COR-L47 (cell line): ENCODE results near the gene NR5A2.

Experiments used
- DNase-seq: peaks from one replicate; lab custom pipeline; 2025; lab: John Stamatoyannopoulos, UW

NR5A2 gene

DNA sequence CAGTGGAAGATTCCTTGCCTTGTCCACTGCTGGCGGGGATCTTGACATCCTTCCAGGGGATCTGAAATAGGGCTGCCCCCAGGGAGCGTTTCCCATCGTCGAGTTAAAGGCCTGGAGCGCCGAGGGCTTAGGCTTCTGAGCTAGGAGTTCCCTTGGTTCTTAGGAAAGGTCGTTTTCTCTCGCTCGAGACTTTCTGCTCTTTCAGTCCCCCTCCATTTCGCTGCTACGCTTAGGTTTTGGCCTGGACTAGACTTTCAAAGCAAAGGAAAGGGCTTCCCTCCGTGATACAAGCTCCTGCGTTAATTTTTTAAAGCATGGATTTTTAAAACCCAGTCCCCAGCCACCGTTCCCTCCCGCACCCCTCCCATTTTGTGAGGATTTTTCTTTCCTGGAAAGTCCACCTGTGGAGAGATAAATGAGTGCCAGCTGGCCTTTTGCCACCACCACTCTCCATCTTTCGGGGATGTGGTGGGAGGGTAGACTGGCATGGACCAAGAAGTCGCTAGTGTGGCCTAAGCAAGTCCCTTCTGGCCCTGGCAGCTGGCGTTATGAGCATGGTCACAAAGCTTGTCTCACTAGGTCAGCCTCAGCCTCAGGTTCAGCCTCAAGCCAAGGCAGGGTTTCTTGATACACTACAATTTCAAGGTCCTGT, 9.2 kb downstream of the NR5A2 start:
- DNase-seq: no peak

DNA sequence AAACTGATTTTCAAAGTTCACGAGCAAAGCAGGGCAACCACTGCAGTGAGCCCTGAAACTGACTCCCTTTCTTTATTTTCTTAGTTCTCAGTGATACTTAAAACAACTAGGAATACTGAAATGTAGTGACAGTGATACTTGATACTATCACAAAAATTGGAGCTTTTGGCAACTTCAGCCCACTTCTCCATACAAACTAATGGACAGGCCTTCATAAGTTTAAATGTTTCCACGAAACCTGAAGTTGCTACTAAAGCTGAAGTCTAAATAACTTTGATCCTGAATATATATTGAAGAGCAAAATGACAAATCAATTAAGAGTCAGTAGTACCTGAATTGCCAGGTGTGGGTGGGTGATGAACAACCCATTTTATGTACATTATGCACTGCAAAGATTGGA, 10.0 kb downstream of the NR5A2 start:
- DNase-seq: no peak

DNA sequence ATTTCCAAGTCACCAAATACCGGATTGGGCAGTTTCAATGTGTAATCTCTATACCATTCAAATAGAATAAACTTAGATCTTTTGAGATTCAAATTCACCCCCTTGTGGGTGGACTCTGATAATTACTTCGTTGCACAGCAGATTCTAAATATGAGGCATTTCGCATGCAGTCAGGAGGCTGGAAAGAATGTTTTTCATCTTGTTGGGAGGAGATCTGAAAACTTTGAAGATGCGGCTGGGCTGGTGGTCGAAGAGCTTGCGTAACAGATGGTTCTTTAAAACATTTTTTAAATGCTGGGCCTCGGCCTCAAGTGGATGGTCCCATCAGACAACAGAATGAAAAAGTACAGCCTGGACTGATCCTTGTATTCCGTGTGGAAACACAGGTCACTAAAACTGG, 10.4 kb downstream of the NR5A2 start:
- DNase-seq: no peak

DNA sequence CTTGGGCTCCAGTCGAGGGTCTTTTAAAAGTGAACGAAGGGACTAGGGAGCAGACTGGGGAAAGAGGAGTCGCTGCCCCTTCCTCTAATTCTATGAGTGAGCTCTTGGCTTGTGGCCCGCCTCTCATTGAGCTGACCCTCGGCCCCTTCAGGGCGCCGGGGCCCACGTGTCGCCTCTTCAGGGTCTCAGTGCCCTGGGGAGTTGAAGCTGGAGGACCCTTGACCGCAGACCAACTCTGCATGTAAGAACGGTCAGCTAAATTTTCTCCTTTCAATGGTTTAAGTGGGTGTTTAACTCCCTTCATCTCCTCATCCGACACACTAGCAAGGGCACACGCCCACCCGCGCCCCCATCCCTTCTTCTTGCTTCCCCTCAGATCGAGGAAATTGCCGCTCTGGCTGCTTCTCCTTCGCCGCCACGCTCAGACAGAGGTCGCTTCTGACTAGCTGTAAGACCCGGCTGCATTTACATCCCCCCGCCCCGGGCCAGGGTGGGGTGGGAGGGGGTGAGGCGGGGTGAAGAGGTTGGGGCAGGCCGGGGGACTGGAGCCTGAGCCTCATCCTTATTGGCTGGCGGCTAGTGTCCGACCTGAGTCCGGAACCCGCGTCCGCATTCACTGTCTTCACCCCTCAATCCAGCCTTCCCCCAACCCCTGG, 10.9 kb downstream of the NR5A2 start:
- DNase-seq: no peak

DNA sequence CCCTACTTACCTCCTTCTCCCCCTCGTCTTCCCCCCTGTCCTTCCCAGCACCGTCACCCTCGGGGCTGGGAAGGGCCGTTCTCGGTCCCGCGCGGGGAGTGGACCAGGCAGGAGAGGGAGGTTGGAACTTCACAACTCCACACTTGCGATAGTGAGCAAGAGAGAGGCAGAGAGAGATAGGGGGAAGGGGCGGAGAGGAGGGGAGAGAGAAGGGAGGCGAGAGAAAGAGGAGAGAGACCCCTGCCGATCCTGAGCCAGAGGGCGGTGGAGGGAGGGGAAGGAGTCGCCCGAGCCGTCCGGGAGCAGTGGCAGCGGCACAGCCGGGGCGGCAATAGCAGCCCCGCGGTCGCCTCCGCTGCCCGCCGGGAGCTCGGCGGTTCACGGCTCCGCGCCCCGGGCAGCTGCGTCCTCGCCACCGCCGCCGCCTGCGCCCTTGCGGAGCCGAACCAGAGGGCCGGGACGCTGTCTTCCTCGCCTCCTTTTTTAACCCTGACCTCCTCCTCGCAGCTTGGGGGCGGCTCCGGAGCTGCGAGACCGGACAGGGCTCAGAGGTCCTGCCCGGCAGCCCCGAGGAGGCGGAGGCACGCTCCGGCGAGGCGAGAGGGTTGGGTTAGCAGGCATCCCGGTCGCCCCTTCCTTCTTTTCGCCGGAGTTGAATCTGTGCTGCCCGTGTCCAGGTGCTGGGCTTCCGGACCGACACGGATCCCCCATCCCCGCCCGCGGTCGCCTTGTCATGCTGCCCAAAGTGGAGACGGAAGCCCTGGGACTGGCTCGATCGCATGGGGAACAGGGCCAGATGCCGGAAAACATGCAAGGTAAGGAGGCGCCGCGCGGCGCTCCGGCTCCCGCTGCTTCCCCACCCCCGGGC, 11.7 kb downstream of the NR5A2 start:
- peak; percentile 52 for DNase-seq

DNA sequence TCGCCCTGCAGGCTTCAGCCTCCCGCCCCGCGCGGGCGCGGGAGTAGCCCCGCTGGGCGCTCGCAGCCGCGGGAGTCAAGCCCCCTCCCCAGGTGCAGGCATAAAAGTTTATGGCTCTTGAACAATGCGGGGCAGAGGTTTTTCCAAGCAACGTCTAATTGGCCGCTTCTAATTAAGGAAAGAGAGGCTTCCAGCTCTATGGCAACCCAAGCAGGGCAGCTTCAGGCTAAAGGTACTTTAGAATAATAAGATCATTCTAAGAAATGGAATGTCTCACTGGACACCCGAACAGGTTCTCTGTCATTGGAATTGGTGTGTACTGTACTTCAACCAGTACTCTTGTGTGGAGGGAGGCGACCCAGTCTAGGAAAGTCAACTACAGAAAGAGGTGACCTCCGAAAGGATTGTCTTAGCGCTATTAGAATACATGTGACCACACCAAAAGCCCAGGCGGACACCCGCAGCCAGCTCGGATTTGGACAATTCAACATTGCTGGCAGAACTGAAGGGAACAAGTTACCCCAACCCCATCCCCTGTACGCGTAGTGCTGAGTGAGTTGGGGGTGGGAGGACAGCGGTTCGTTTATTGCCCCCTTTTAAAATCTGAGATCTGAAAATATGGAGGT, 12.5 kb downstream of the NR5A2 start:
- peak; percentile 52 for DNase-seq

DNA sequence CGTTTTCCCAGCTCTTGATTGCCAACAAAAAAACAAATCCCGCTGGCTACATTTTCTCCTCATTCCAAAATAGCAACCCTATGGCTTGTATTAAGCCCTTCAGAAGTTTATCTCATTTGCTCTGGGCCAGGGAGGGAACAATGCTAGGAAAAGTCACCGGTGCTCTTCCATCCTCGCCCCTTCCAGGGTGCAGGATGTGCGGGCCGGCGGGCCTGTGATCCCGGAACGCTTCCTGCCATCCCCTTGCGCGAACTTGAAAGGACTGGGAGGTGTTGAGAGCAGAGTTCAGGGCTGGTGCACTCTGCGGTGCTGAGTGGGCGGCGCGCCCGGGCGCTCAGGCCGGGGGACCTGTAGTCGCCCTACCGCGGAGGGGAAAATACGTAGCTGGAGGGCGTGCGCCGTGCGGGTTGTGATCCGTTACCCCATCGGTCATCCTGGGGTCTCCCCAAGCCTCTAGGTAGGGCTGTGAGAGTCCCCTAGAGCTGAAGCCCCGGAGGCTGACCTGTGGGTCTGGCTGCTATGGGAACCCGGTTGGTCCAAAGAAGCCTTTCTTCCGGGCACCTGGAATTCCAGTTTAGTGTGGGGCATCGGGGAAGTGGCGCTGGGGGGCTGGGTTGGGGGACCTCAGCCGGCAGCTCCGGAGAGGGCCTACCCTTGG, 13.1 kb downstream of the NR5A2 start:
- DNase-seq: no peak

DNA sequence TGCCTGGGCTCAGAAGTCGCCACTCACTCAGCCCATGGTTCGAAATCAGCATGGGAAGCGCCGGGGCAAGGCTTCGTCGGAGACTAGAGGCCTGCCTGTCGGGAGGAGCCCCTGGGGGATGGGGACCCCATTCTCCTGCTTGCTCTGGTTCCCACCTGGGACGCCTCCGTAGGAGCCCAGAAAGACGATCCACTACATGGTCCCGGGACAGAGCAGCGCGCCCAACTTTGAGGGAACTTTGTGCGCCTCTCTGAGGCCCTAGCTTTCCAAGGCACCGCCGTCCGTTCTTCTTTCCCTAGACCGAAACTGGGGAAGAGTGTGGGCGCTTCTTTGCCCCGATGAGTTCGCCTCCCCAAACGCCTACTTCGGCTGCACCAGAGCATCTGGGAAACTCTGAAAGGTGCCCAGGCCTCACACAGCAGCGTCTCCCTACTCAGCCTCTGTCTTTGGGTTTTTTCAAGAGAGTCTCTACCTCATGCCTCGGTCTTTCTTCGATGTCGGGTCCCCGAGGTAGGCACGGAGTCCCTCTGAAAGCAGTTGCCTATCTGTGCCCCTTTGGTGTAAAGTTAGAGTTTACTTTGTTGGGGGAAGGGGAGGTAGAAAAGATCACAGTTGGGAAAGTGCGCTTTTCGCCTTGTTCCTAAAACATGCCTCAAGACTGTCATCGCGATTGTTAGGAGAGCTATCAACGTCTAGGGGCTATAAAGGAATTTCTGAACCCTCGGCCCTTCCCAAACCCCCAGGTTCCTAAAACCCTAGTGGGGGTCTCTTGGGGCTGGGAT, 14.0 kb downstream of the NR5A2 start:
- no peak for DNase-seq

DNA sequence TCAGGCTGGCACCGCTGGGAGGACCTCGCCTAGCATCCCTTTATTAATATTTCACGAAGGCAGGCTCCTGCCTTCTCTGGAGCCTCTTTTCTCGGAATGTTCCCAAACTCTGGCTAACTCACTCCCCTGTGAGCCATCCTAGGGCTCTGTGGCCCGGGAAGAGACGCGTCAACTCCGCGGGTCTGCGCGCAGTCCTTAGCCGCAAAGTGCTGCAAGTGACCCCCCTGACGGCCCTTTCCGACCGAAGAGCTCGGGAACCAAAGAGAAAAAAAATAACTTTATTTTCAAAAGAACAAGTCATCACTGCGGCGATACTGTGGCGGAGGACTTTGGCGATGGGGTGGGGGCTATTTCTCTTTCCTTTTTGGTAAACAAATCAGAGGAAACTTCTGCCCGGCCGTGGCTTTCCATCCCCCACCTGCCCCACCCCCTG, 14.6 kb downstream of the NR5A2 start:
- DNase-seq: no peak

DNA sequence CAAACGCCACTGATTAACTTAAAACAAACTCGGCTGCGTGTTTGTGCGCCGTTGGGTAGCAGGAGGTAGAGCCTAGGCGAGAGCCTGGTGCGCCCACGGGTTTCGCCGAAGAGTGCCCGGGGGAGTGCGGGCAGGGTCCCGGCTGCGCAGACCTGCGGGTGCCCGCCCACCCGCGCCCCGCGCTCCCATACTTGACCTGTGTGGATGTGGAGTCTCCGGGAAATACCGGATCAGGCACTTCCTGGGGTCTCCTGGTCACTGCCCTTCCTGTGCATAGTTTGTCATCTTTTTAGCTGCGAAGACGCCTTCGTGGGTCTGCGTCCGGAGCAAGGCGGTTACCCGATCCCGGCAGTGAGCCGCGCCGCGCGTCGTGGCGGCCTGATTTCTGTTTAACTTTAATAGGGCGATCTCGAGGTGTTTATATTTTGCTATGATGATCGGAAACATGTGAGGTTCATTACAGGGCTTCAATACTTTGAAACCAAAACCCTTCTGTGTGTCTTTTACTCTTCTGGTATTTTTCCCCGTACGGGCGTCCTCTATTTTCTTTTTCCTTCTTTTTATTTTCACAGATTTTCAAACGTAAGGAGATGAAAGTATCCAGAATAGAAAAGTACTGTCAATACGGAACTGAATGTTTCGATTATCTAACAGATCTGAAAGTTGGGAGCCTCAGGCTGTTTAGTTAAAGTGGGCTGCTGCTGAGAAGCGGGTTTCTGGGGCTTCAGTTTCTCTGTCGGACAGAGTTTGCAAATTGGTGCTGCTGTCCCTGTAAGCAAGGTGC, 15.2 kb downstream of the NR5A2 start:
- no peak for DNase-seq

DNA sequence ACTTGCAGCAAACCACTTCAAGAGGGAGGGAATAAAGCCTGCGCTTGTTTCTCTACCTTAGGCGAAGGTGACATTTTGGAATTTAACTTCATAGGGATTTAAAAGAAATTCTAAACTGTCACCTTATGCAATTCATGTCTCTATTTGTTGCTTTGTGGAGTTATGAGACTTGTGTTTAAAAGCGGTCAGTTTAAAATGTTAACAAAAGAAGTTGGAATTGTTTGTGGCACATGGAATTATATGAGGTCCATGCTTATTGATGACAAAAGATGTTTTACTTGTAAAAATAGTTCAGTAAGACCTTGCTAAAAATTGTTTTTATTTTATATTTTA, 15.8 kb downstream of the NR5A2 start:
- no peak for DNase-seq

DNA sequence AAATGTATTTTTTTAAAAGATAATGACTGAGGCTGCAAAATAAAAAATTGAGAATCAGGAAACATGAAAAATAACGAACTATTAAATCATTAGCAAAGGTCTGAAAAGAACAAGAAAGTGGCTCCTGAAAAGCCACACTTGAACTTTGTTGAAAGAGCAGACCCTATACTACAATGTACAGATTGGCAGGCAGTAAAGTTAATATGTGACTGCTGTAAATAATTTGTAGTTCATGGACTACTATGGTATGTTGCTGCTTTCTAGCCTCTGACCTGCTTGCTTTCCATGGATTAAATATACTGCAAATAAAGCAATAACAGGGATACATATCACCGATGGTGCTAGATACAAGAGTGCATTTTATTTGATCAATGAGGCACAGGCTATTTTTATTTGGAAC, 18.6 kb downstream of the NR5A2 start:
- DNase-seq: no peak

DNA sequence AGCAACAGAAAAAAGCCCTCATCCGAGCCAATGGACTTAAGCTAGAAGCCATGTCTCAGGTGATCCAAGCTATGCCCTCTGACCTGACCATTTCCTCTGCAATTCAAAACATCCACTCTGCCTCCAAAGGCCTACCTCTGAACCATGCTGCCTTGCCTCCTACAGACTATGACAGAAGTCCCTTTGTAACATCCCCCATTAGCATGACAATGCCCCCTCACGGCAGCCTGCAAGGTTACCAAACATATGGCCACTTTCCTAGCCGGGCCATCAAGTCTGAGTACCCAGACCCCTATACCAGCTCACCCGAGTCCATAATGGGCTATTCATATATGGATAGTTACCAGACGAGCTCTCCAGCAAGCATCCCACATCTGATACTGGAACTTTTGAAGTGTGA, 20.7 kb downstream of the NR5A2 start:
- no peak for DNase-seq

DNA sequence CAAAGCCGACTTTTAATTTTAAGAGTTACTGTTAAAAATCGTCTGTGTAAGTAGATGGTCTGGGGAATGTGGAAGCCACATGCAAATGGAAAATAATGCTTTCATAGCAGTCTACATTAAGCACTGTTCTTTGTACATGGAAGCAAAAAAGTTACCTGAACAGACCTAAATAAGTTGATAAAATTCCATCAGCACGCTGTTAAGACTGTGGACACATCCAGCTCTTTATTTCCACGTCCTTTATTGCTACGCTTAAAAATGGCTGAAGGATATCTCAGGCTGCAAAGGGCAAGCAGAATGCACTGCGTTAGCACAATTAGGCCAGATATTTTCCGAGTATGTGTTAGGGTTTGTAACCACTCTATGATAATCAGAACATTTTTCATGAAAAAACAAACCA, 22.3 kb downstream of the NR5A2 start:
- no peak for DNase-seq

DNA sequence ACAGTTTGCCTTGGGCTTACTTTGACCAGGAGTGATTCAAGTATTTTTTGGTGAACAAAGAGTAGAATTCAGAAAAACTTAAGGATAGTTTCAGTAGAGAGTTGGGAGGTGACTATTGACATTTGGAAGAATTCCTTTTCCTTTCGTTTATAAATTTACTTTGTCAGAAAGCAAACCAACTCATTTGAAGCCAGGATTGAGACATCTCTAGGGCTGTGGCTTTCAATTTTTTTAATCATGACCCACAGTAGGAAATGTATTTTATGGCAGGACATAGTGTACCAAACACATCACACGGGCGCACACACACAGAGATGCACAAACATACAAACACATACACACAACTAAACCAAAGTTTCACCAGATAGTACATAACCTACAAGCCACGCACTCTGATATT, 24.1 kb downstream of the NR5A2 start:
- no peak for DNase-seq

DNA sequence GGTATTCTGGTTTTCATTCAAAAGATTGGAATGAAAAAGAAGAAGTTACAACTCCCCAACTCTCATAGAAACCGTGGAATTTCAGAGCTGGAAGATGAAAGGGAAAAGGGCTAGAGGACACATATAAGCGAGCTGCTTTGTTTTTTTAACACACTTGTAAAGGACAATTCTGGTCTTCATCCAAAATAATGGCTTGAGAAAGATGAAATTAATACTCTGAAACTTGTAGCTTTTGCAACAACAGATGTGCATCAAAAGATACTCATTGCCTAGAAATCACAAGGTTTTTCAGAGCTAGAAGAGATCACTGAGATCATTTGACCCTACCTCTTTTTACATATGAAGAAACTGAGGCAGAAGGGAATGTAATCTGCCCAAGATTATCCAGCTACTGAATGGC, 25.6 kb downstream of the NR5A2 start:
- DNase-seq: no peak

DNA sequence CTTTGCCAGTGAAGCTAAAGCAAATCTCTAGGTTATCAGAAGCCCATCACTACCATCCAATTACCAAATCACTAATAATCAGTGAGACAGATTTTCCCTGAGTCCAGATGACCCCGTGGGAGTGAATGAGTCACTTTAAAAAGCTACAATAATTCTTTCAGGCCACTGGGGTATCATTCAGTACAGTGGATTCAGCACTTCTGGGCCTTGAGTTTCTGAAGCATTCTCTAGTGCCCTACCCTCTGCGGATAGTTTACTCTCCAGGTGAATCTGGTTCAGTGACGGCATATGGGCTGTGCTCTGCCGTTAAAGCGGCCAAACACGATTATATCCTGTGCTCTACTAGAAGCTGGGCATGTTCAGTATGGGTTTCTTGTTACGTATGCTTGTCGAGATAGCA, 26.1 kb downstream of the NR5A2 start:
- DNase-seq: no peak

DNA sequence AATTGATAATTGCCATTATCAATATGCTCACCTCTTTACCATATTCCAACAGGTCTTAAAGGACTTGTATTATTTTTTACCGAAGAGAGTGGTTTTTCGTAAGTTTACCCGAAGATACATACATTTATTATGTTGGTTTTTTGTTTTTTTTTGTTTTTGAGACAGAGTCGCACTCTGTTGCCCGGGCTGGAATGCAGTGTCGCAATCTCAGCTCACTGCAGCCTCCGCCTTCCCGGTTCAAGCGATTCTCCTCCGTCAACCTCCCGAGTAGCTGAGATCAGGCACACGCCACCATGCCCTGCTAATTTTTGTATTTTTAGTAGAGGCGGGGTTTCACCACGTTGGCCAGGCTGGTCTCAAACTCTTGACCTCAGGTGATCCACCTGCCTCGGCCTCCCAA, 30.8 kb downstream of the NR5A2 start:
- no peak for DNase-seq

DNA sequence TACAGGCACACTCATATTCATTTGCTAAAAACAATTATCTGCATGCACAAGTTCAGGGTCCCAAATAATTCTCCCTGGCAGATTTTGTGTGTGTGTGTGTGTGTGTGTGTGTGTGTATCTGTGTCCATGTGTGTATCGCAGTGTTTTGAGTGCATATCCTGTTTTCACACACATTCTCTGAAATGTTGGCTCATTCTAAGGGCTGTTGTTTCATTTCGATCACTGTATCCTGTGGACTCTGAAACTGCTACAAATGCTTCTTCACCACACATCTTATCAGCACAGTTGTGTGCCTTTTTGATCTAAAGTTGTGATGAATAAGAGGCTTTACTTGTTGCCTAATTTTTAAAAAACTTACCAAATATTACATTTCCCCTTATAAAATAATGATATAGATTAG, 34.6 kb downstream of the NR5A2 start:
- no peak for DNase-seq

DNA sequence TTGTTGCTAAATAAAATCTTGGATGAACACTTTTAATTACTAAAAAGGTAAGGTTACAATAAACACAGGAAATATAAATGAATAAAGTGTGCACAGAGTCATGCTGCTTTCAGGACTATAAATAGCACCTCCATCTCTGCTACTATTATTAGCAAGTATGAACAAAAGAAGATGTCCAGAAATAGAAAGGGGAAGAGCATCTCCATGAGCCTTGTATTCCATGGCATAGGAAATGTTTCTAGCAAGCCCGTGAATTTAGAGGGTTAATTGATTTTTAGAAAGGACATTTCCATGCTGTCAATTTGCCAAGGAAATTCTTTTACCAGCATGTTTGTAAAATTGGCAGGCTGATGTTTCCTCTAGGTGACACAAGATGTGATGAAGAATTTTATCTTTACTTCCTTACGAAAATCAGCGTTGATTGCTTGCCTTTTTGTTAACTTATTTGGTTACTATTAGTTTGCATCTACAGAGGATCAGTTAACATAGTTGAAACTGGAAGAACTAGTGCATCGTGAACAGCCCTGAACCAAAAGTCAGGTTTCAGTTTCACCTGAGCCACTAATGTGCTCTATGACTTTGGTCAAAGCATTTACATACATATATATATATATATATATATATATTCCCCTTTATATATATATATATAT, 45.3 kb downstream of the NR5A2 start:
- DNase-seq: no peak
